GM12874 (cell line): ENCODE data around the gene MACROD1.

ENCODE experiments used
- CTCF ChIP-seq: IDR thresholded peaks from 2 replicates; pipeline ENCODE4 v1.5.1; 2011; ENCODE audit warnings: low read depth, mild to moderate bottlenecking, control low read depth, low read length, moderate library complexity; ENCODE audit not compliant: insufficient read depth

MACROD1 gene

DNA sequence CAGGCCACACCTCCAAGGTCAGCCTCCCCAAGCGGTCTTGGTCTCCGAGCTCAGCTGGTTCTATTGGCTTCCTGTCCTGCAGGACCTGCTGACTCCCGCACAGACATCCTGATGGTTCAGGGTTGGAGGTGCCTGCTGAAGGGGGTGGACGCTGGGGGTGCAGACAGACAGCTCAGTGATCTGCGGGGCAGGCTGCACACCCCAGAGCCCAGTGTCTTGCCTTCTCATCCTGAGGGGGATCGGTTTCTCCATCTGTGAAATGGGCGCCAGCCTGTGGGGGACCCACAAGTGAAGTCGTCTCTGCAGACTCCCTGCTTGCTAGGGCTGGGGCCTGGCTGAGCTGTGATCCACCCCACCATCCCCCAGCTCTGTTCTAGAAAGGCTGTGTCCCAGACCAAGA, 116.4 kb downstream of the MACROD1 start:
- TF ChIP-seq CTCF, result no peak

- TF ChIP-seq CTCF, result no peak
These were observed 117.7 kb downstream of the MACROD1 start for GRCh38 chr11:64048042-64048854.

- no peak for TF ChIP-seq CTCF
These were observed 120.2 kb downstream of the MACROD1 start for GRCh38 chr11:64045700-64046099.

DNA sequence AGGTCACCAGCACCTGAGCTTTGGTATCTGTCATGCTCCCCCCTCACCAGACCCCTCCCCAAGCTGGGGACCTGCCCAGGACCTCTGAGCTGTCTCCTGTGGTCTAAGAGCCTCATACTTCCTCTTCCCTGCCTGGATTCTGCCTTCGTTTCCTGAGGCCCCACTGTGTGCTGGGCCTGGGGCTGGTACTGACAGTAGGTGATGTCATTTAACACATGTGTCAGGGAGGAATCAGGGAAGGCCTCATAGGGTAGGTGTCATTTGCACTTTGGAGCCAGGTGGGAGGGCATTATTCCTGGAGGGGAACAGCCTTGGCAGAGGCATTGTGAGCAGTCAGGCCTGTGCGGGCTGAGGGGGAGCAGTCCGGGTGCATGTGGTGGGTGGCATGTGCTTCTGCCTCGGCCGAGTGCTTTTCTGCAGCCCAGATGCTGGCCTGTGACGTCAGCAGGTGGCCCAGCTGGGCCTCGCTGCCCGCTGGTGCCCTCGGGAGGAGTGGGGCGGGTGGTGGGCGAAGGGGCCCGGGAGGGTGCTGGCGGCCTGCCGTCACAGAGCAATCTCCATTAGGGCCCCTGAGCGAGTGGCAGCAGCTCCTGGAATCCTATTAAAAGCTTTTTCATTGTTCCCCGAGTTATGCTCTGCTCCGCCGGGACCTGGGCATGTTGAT, 121.1 kb downstream of the MACROD1 start:
- TF ChIP-seq CTCF, result no peak

DNA sequence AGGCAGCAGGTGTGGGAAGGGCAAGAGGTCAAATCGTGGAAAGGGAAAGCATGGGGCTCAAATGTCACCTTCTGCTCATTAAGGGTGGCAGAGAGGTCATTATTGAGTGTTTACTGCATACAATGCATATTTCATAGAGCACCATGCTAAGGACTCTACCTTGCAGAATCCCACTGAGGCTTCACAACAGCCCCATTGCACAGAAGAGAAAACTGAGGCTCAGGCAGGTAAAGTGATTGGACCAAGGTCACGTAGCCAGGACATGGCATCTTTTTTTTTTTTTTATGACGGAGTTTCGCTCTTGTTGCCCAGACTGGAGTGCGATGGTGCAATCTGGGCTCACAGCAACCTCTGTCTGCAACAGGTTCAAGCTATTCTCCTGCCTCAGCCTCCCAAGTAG, 122.4 kb downstream of the MACROD1 start:
- TF ChIP-seq CTCF, result no peak

DNA sequence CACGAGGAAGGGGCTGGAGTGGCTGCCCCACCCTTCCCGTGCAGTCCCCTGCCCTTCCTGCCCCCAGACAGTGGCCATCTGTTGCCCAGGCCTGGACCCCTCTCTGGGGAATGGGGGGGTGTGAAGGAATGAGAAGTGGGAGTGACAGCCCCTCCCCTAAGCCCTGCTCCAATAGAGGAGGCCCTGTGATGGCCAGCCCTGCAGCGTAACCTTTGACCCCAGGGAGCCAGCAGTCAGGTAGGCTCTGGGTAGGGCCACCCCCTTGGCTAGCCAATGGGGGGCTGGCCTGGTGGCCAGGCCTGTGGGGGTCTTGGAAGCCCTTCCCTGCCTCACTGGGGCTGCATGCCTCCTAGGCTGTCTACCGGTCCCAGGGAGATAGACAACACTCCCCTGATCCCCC, 123.6 kb downstream of the MACROD1 start:
- no peak for TF ChIP-seq CTCF

DNA sequence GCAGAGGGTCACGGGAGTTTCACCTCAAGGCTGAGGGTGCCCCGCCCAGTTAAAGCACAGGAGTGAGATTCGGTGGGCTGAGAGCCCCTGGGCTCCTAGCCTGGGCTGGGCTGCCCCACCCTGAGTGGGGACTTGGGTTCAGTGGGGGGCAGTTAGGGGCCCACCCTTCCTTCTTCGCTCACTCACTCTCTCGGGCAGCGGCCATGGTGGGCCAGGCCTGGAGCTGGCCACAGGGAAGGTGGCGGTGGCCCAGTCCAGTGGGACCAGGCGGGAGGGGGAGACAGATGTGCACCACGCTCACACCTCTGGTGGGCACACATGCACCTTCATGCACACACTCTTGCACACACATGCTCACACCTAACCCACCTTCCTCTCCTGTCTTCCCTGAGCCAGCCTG, 124.1 kb downstream of the MACROD1 start:
- TF ChIP-seq CTCF, result no peak
